Neural cell (in vitro differentiated cells): ENCODE data around the gene RANBP10. TPM values are rescaled to one million over a fixed set of nuclear protein-coding genes. Genes with fewer than 3 reads are reported as not detected.

Experiments used
- H2AFZ ChIP-seq: fragments of 200-600, 300-800 bp; sonication (generic), shearing (Covaris generic); 2 replicates; pipeline ENCODE4 v1.6.0; 2014; ENCODE audit warnings: low read depth, mild to moderate bottlenecking, antibody characterized with exemption, low read length, moderate library complexity
- H3F3A ChIP-seq: fragments of 200-600 bp; shearing (Covaris generic); 2 replicates; pipeline ENCODE4 v1.6.1; 2016; ENCODE audit warnings: mild to moderate bottlenecking, moderate library complexity, mixed read lengths, antibody characterized with exemption, low read length; ENCODE audit not compliant: insufficient read depth, poor library complexity, severe bottlenecking
- H3K27ac ChIP-seq: fragments of 200-600, 300-800 bp; sonication (generic), shearing (Covaris generic); 2 replicates; pipeline ENCODE4 v1.5.1; 2014; ENCODE audit warnings: mild to moderate bottlenecking, low read length, moderate library complexity
- H3K27me3 ChIP-seq: fragments of 300-800, 200-600 bp; sonication (generic), shearing (Covaris generic); 2 replicates; pipeline ENCODE4 v1.6.0; 2014; ENCODE audit warnings: mild to moderate bottlenecking, low read depth, low read length, moderate library complexity; ENCODE audit not compliant: insufficient read depth
- H3K36me3 ChIP-seq: fragments of 300-800, 200-600 bp; sonication (generic), shearing (Covaris generic); 2 replicates; pipeline ENCODE4 v1.5.1; 2014; ENCODE audit warnings: mild to moderate bottlenecking, antibody characterized with exemption, low read length, moderate library complexity; ENCODE audit not compliant: insufficient read depth
- H3K4me2 ChIP-seq: fragments of 300-800, 200-600 bp; sonication (generic), shearing (Covaris generic); 2 replicates; pipeline ENCODE4 v1.6.0; 2014; ENCODE audit warnings: mild to moderate bottlenecking, low read length
- H3K4me3 ChIP-seq: fragments of 300-800, 200-600 bp; sonication (generic), shearing (Covaris generic); 2 replicates; pipeline ENCODE4 v1.5.1; 2014; ENCODE audit warnings: mild to moderate bottlenecking, low read length, moderate library complexity
- H3K79me2 ChIP-seq: fragments of 200-600 bp; shearing (Covaris generic); replicated peaks from 2 replicates; pipeline ENCODE4 v1.6.0; 2014; ENCODE audit warnings: mild to moderate bottlenecking, low read length, moderate library complexity; ENCODE audit not compliant: insufficient read depth
- H3K9ac ChIP-seq: fragments of 300-800, 200-600 bp; sonication (generic), shearing (Covaris generic); 2 replicates; pipeline ENCODE4 v1.6.1; 2016; ENCODE audit warnings: mild to moderate bottlenecking, low read length, mixed read lengths
- H3K9me2 ChIP-seq: fragments of 200-600 bp; shearing (Covaris generic); 2 replicates; pipeline ENCODE4 v1.6.1; 2016; ENCODE audit warnings: mild to moderate bottlenecking, low read length, mixed read lengths; ENCODE audit not compliant: insufficient read depth
- H3K9me3 ChIP-seq: fragments of 200-600, 300-800 bp; sonication (generic), shearing (Covaris generic); 2 replicates; pipeline ENCODE4 v1.6.1; 2016; ENCODE audit warnings: mild to moderate bottlenecking, mixed run types, low read length, moderate library complexity, mixed read lengths
- H4K20me1 ChIP-seq: fragments of 200-600 bp; shearing (Covaris generic); 2 replicates; pipeline ENCODE4 v1.6.1; 2016; ENCODE audit warnings: mild to moderate bottlenecking, mixed run types; ENCODE audit not compliant: insufficient read depth
- EP300 ChIP-seq: fragments of 450-650 bp; conservative IDR thresholded peaks from 2 replicates; pipeline ENCODE4 v1.6.1; 2014; ENCODE audit warnings: antibody characterized with exemption, mild to moderate bottlenecking, moderate library complexity; ENCODE audit not compliant: poor library complexity, severe bottlenecking
- EZH2 ChIP-seq: fragments of 200-600, 300-800 bp; shearing (Covaris generic), sonication (generic); IDR thresholded peaks from 2 replicates; pipeline ENCODE4 v1.6.1; 2014; ENCODE audit warnings: antibody characterized with exemption, low read length, borderline replicate concordance, mild to moderate bottlenecking; ENCODE audit not compliant: insufficient read depth, poor library complexity, severe bottlenecking
- MXI1 ChIP-seq: fragments of 450-650 bp; conservative IDR thresholded peaks from 2 replicates; pipeline ENCODE4 v1.6.1; 2014; ENCODE audit warnings: antibody characterized with exemption, mild to moderate bottlenecking; ENCODE audit not compliant: poor library complexity, severe bottlenecking
- POLR2AphosphoS5 ChIP-seq: IDR thresholded peaks from 2 replicates; pipeline ENCODE4 v1.6.1; 2012
- RAD21 ChIP-seq: fragments of 450-650 bp; conservative IDR thresholded peaks from 2 replicates; pipeline ENCODE4 v1.6.1; 2014; ENCODE audit warnings: antibody characterized with exemption, mild to moderate bottlenecking, moderate library complexity
- REST ChIP-seq: IDR thresholded peaks from 2 replicates; pipeline ENCODE4 v1.6.1; 2012; ENCODE audit warnings: borderline replicate concordance
- SMC3 ChIP-seq: fragments of 450-650 bp; conservative IDR thresholded peaks from 2 replicates; pipeline ENCODE4 v1.6.1; 2014; ENCODE audit warnings: antibody characterized with exemption, mild to moderate bottlenecking, moderate library complexity; ENCODE audit not compliant: poor library complexity
- TAF1 ChIP-seq: IDR thresholded peaks from 2 replicates; pipeline ENCODE4 v1.6.1; 2012; ENCODE audit warnings: low read depth
- polyA minus RNA-seq: library from RNA; depleted of rRNA, polyadenylated mRNA; stranded (reverse); fragments of >200 nt; gene quantifications from 2 replicates; pipeline ENCODE4 v1.2.3, GENCODE V29; 2014
- polyA plus RNA-seq: library from polyadenylated mRNA; depleted of rRNA; stranded (reverse); fragments of >200 nt; gene quantifications from 2 replicates; pipeline ENCODE4 v1.2.3, GENCODE V29; 2014
- TF ChIP-seq, protein P1 (sequence below): fragments of 450-650 bp; IDR thresholded peaks from 2 replicates; pipeline ENCODE4 v1.5.1; 2014; ENCODE audit warnings: antibody characterized with exemption, mild to moderate bottlenecking, moderate library complexity; ENCODE audit not compliant: poor library complexity, severe bottlenecking

Gene RANBP10
- polyA plus RNA-seq (10.9 and 15.4 TPM in 2 replicates), polyA minus RNA-seq (14.5 and 17.3 TPM in 2 replicates)

DNA sequence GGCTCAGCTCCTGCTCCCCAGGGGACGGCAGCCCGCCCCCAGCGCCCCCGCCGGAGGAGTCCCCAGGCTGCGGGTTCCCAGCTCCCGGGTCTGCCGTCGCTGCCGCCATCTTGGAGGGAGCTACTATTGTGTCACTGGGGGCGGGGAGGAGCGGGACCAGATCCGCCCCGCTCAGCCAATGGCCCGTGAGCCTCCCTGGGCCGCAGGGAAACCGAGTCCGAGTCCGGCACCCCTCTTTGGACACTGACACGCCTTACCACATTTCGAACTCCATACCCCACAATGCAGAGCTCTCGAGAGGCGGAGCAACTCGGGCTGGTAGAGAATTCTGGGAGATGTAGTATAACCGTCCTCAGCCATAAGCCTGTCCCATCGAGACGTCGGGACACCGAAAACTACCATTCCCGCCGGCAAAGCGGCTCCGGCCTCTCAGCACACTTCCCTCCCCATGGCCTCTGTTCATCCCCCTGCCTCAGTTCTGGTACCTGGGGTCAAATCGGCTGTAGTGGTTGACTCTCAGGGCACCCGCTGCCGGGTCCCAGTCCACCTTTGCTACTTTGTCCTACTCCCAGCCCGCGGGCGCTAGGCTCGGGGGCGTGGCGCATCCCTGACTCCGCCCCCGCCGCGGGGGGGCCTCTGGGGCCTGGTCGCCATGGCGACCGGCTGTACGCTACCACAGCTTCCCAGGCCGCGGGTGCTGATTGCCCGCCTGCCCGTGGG is at the start of gene RANBP10, which contains the start of gene TSNAXIP1:
Gene RANBP10, minus strand, starts transcription at position 133 of the 720 bp plus-strand sequence. Its CDS starts 24 bp downstream, at position 109.
Gene TSNAXIP1, plus strand, starts transcription at position 462 of the 720 bp plus-strand sequence. CDS start 261 bp downstream, outside the sequence.
- Histone ChIP-seq H3F3A (no peaks in the 10 kb centered on the region), H3K4me3 (peak within 1 kb of the TSS; percentile 76), H3K79me2 (peaks cover 44% of the 10 kb centered on the region), H2AFZ (peak within 1 kb of the TSS; percentile 88), H3K9me2 (no peaks in the 10 kb centered on the region), H3K9me3 (no peaks in the 10 kb centered on the region), H3K4me2 (peak within 1 kb of the TSS; percentile 83), H3K27me3 (no peaks in the 10 kb centered on the region), H3K27ac (peak within 1 kb of the TSS; percentile 81), H3K9ac (peak within 1 kb of the TSS; percentile 92), H4K20me1 (no peaks in the 10 kb centered on the region), H3K36me3 (no peaks in the 10 kb centered on the region)
- TF ChIP-seq RAD21 (no peak), EP300 (no peak), POLR2AphosphoS5 (peak; percentile 93), SMC3 (no peak), MXI1 (peak; percentile 95), REST (peak; percentile 99), TAF1 (peak; percentile 100), EZH2 (no peak)
- TF ChIP-seq, protein P1, sequence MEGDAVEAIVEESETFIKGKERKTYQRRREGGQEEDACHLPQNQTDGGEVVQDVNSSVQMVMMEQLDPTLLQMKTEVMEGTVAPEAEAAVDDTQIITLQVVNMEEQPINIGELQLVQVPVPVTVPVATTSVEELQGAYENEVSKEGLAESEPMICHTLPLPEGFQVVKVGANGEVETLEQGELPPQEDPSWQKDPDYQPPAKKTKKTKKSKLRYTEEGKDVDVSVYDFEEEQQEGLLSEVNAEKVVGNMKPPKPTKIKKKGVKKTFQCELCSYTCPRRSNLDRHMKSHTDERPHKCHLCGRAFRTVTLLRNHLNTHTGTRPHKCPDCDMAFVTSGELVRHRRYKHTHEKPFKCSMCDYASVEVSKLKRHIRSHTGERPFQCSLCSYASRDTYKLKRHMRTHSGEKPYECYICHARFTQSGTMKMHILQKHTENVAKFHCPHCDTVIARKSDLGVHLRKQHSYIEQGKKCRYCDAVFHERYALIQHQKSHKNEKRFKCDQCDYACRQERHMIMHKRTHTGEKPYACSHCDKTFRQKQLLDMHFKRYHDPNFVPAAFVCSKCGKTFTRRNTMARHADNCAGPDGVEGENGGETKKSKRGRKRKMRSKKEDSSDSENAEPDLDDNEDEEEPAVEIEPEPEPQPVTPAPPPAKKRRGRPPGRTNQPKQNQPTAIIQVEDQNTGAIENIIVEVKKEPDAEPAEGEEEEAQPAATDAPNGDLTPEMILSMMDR, result no peak

GRCh38 chr16:67855789-67856188 is 49.4 kb upstream of the RANBP10 start:
- Histone ChIP-seq H3K9me3 (no peaks in the 10 kb centered on the region), H3K9ac (no peak overlapping the region), H3K79me2 (peaks cover 70% of the 10 kb centered on the region), H3K27ac (no peak overlapping the region), H2AFZ (no peak overlapping the region), H3K9me2 (no peaks in the 10 kb centered on the region), H3F3A (no peaks in the 10 kb centered on the region), H4K20me1 (no peaks in the 10 kb centered on the region), H3K4me2 (no peak overlapping the region), H3K36me3 (no peaks in the 10 kb centered on the region), H3K27me3 (no peaks in the 10 kb centered on the region), H3K4me3 (no peak overlapping the region)
- no peak for TF ChIP-seq MXI1
- no peak for TF ChIP-seq REST
- no peak for TF ChIP-seq EZH2
- TF ChIP-seq POLR2AphosphoS5, result no peak
- TF ChIP-seq RAD21, result no peak
- no peak for TF ChIP-seq TAF1
- TF ChIP-seq EP300, result no peak
- TF ChIP-seq, protein P1, result no peak
- TF ChIP-seq SMC3, result no peak
